PC-3 (cell line): ENCODE data around the gene ABO. TPM values are rescaled to one million over a fixed set of nuclear protein-coding genes. Genes with fewer than 3 reads are reported as not detected.

ENCODE experiments used
- ATAC-seq: fragments of 200-7000 bp; cut with Tn5 transposase; 2 replicates; pipeline ENCODE4 v1.9.1; 2020; ENCODE audit warnings: mild to moderate bottlenecking, moderate library complexity
- BruUV-seq: library from RNA; stranded (reverse); fragments of 400-500 nt; replicated peaks from 2 replicates; lab custom pipeline; 2021; lab: Mats Ljungman, UMichigan
- CTCF ChIA-PET: fragments of 300-600 bp; sonication (Branson Sonifier 250); formaldehyde crosslinking; loops from one replicate; lab custom pipeline; 2022; ENCODE audit warnings: antibody characterized with exemption; lab: Charles Lee
- POLR2A ChIA-PET: fragments of 300-600 bp; sonication (Branson Sonifier 250); formaldehyde crosslinking; loops from one replicate; lab custom pipeline; 2022; ENCODE audit warnings: antibody characterized with exemption; ENCODE audit not compliant: unreplicated experiment; lab: Charles Lee
- DNase-seq: peaks from one replicate; pipeline ENCODE4 v3.0.0-alpha.2; 2015
- H2AFZ ChIP-seq: fragments of 300-600 bp; sonication (generic); 2 replicates; pipeline ENCODE4 v1.6.0; 2016; ENCODE audit warnings: antibody characterized with exemption, low read length
- H3F3A ChIP-seq: fragments of 300-600 bp; sonication (generic); one replicate; pipeline ENCODE4 v1.6.0; 2017; ENCODE audit warnings: antibody characterized with exemption, low read length, control low read depth, mild to moderate bottlenecking; ENCODE audit not compliant: unreplicated experiment
- H3K27ac ChIP-seq: fragments of 300-600 bp; sonication (generic); 2 replicates; pipeline ENCODE4 v1.5.1; 2016; ENCODE audit warnings: mild to moderate bottlenecking, low read length
- H3K27me3 ChIP-seq: fragments of 300-600 bp; sonication (generic); 2 replicates; pipeline ENCODE4 v1.6.1; 2016; ENCODE audit warnings: low read length, mixed read lengths
- H3K36me3 ChIP-seq: fragments of 300-600 bp; sonication (generic); 2 replicates; pipeline ENCODE4 v1.6.1; 2016; ENCODE audit warnings: low read depth, mixed run types, low read length, mixed read lengths
- H3K4me1 ChIP-seq: fragments of 300-600 bp; sonication (generic); 2 replicates; pipeline ENCODE4 v1.5.1; 2016; ENCODE audit warnings: low read length; ENCODE audit not compliant: insufficient read depth
- H3K4me2 ChIP-seq: fragments of 300-600 bp; sonication (generic); 2 replicates; pipeline ENCODE4 v1.6.0; 2016; ENCODE audit warnings: low read length
- H3K4me3 ChIP-seq: fragments of 300-600 bp; sonication (generic); 2 replicates; pipeline ENCODE4 v1.5.1; 2016; ENCODE audit warnings: mild to moderate bottlenecking, low read length, mixed read lengths
- H3K79me2 ChIP-seq: fragments of 300-600 bp; sonication (generic); 2 replicates; pipeline ENCODE4 v1.6.1; 2017; ENCODE audit warnings: low read length, mixed read lengths
- H3K9ac ChIP-seq: fragments of 300-600 bp; sonication (generic); 2 replicates; pipeline ENCODE4 v1.6.0; 2016; ENCODE audit warnings: mild to moderate bottlenecking, low read length
- H3K9me2 ChIP-seq: fragments of 300-600 bp; sonication (generic); replicated peaks from 2 replicates; pipeline ENCODE4 v1.6.1; 2016; ENCODE audit warnings: mixed run types, low read length, mixed read lengths
- H3K9me3 ChIP-seq: fragments of 300-600 bp; sonication (generic); 2 replicates; pipeline ENCODE4 v1.6.1; 2016; ENCODE audit warnings: low read length, mixed read lengths
- H4K20me1 ChIP-seq: fragments of 300-600 bp; sonication (generic); 2 replicates; pipeline ENCODE4 v1.6.1; 2016; ENCODE audit warnings: low read length, mixed read lengths
- EZH2 ChIP-seq: fragments of 300-600 bp; sonication (generic); IDR thresholded peaks from one replicate; pipeline ENCODE4 v1.6.1; 2017; ENCODE audit warnings: antibody characterized with exemption, mild to moderate bottlenecking, low read length; ENCODE audit not compliant: unreplicated experiment
- EZH2phosphoT487 ChIP-seq: fragments of 300-600 bp; sonication (generic); IDR thresholded peaks from 2 replicates; pipeline ENCODE4 v1.6.1; 2018; ENCODE audit warnings: mild to moderate bottlenecking, antibody characterized with exemption, low read length, borderline replicate concordance
- intact Hi-C: fragments of 100-400 bp; cut with micrococcal nuclease; formaldehyde crosslinking; loops from 2 replicates; pipeline ENCODE4 v1.9.0; 2023
- total RNA-seq: library from RNA; depleted of rRNA; stranded (reverse); fragments of >200 nt; gene quantifications from 2 replicates; pipeline ENCODE4 v1.2.3, GENCODE V29; 2014
- TF ChIP-seq, protein P1 (sequence below): fragments of 300-600 bp; sonication (generic); conservative IDR thresholded peaks from 2 replicates; pipeline ENCODE4 v1.5.1; 2017; ENCODE audit warnings: antibody characterized with exemption, low read depth, mild to moderate bottlenecking, low read length

The ABO gene
- total RNA-seq, 1 experiment from 2014 or later = not detected

DNA sequence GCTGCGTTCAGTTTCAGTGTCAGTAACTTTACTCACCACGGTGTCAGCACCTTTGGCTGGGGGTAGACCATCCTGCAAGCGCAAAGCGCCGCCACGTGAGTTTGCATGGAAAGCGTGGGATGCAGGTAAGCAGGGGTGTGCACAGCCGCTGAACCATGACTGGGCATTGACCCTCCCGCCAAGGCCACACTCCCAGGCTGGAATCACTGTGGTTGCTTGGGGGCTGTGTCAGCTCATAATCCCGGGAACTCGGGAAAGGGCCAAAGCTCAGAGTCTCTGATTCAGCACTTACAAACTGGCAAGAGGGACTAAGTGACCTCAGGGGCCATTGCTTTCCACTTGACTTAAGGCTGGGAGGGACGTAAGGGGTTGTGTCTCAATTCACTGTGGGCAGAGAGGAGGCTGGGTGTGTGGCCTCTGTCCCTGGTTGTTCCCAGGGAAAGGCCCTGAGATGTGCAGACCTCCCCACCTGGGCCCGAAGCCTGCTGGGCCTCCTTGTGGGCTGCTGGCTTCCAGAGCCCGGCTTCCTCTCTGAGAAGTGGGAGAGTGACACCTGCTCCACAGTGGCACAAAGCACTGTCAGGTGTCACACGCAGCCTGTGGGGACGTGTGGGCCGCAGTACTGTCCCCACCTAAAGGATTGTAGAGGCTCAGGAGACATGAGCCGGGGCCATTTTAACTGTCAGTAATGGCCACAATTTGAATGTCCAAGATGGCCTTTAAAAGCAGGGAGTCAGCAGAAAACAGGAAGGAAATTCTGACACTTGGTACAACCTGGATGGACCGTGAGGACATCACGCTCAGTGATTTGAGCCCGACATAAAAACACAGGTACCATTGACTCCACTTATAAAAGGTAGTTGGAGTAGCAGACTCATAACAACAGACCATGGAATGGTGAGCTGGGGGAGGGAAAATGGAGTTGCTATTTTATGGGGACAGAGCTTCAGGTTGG is 16.7 kb downstream of the ABO start:
- ATAC-seq (no peak), DNase-seq (no peak)
- Histone ChIP-seq H3K27me3 (no peaks in the 10 kb centered on the region), H3F3A (no peaks in the 10 kb centered on the region), H3K4me1 (no peaks in the 10 kb centered on the region), H3K9ac (no peak overlapping the region), H2AFZ (no peak overlapping the region), H3K9me3 (no peaks in the 10 kb centered on the region), H3K27ac (no peak overlapping the region), H3K79me2 (no peaks in the 10 kb centered on the region), H3K4me2 (no peak overlapping the region), H3K4me3 (no peak overlapping the region), H4K20me1 (no peaks in the 10 kb centered on the region), H3K36me3 (no peaks in the 10 kb centered on the region), H3K9me2 (no peaks in the 10 kb centered on the region)
- no TSS peak for BruUV-seq
- POLR2A ChIA-PET = no interaction called here
- TF ChIP-seq, protein P1, sequence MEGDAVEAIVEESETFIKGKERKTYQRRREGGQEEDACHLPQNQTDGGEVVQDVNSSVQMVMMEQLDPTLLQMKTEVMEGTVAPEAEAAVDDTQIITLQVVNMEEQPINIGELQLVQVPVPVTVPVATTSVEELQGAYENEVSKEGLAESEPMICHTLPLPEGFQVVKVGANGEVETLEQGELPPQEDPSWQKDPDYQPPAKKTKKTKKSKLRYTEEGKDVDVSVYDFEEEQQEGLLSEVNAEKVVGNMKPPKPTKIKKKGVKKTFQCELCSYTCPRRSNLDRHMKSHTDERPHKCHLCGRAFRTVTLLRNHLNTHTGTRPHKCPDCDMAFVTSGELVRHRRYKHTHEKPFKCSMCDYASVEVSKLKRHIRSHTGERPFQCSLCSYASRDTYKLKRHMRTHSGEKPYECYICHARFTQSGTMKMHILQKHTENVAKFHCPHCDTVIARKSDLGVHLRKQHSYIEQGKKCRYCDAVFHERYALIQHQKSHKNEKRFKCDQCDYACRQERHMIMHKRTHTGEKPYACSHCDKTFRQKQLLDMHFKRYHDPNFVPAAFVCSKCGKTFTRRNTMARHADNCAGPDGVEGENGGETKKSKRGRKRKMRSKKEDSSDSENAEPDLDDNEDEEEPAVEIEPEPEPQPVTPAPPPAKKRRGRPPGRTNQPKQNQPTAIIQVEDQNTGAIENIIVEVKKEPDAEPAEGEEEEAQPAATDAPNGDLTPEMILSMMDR = no peak
- no peak for TF ChIP-seq EZH2
- no peak for TF ChIP-seq EZH2phosphoT487
- intact Hi-C loops = no loop called here
- CTCF ChIA-PET = no interaction called here

DNA sequence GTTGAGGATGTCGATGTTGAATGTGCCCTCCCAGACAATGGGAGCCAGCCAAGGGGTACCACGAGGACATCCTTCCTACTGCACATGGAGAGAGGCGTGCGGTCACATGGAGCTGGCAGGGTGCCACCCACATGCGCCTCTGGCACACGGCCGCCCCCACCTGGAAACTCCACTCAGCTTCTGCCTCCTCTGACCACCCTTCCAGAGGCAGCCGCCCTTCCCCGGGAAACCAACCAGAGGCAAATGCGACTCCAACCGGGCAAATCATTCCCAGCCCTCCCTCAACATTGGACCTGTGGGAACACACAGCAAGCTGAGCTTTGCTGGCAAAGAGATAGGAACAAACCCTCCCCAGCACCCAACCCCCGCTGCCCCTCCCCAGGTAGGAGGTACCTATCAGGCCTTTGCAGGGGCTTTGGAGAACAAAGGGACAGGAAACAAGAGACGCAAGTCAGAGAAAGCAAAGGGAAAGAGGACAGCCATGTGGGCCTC is 17.5 kb downstream of the ABO start:
- H3K4me3 ChIP-seq = no peak overlapping the region
- BruUV-seq = no TSS peak
- H3K27ac ChIP-seq = no peak overlapping the region
- H3K27me3 ChIP-seq = no peaks in the 10 kb centered on the region
- peaks cover 7% of the 10 kb centered on the region for H3K4me1 ChIP-seq
- CTCF ChIA-PET = no interaction called here
- ATAC-seq (no peak), DNase-seq (no peak)
- no peaks in the 10 kb centered on the region for H3K9me3 ChIP-seq
- POLR2A ChIA-PET = no interaction called here
- no peaks in the 10 kb centered on the region for H3K9me2 ChIP-seq
- no peaks in the 10 kb centered on the region for H3K79me2 ChIP-seq
- TF ChIP-seq EZH2 (no peak), EZH2phosphoT487 (no peak)
- no peaks in the 10 kb centered on the region for H3K36me3 ChIP-seq
- no peak overlapping the region for H2AFZ ChIP-seq
- no peaks in the 10 kb centered on the region for H3F3A ChIP-seq
- no peaks in the 10 kb centered on the region for H4K20me1 ChIP-seq
- intact Hi-C loops = no loop called here
- no peak overlapping the region for H3K4me2 ChIP-seq
- no peak overlapping the region for H3K9ac ChIP-seq

DNA sequence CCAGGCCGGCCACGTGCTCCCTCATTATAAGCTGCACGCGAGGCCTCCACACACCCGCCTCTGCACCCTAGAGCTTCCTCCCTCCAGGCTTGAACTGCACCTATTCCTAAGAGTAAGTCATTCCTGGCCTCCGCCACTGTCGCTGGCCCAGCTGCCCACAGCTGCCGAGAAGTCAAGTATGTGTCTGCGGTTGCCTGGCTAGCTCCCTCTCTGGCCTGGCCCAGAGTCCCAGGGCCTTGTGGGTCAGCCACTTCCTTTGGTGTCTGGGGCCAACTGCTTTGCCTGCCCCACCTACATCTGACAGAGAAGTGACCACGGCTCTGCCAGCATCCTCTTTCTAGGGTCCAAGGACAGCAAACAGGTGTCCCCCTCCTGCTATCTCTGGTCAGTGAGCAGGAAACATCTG is 18.3 kb downstream of the ABO start:
- no peaks in the 10 kb centered on the region for H3F3A ChIP-seq
- BruUV-seq = no TSS peak
- ATAC-seq = no peak

More for the DNA sequence above, 18.3 kb downstream of the ABO start:
- Histone ChIP-seq H3K27me3 (no peaks in the 10 kb centered on the region), H3K4me3 (no peak overlapping the region), H3K27ac (no peak overlapping the region), H2AFZ (no peak overlapping the region), H3K9me3 (no peaks in the 10 kb centered on the region), H3K79me2 (no peaks in the 10 kb centered on the region), H3K36me3 (no peaks in the 10 kb centered on the region), H3K9ac (no peak overlapping the region), H3K9me2 (no peaks in the 10 kb centered on the region), H4K20me1 (no peaks in the 10 kb centered on the region), H3K4me1 (peaks cover 15% of the 10 kb centered on the region), H3K4me2 (no peak overlapping the region)
- intact Hi-C loops = no loop called here
- ChIA-PET CTCF (no interaction called here), POLR2A (no interaction called here)
- no peak for DNase-seq
- TF ChIP-seq EZH2 (no peak), EZH2phosphoT487 (no peak)
- TF ChIP-seq, protein P1 = no peak
